ENCODE results near the gene MICU2. TPM values are rescaled to one million over a fixed set of nuclear protein-coding genes. Genes with fewer than 3 reads are reported as not detected.

Gene MICU2
- total and polyA plus RNA-seq, 2 of the 13 experiments (the other 11 are each of a cell fraction or from before 2014, with no cell fraction given), result 31.7 to 42.4 TPM

- TF ChIP-seq, protein P1, sequence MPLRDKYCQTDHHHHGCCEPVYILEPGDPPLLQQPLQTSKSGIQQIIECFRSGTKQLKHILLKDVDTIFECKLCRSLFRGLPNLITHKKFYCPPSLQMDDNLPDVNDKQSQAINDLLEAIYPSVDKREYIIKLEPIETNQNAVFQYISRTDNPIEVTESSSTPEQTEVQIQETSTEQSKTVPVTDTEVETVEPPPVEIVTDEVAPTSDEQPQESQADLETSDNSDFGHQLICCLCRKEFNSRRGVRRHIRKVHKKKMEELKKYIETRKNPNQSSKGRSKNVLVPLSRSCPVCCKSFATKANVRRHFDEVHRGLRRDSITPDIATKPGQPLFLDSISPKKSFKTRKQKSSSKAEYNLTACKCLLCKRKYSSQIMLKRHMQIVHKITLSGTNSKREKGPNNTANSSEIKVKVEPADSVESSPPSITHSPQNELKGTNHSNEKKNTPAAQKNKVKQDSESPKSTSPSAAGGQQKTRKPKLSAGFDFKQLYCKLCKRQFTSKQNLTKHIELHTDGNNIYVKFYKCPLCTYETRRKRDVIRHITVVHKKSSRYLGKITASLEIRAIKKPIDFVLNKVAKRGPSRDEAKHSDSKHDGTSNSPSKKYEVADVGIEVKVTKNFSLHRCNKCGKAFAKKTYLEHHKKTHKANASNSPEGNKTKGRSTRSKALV (CRISPR knock-in tag; IDR thresholded peaks at IDR 0.05), result no peak
- no peak for TF ChIP-seq ZBTB39 (CRISPR knock-in tag; IDR thresholded peaks at IDR 0.05)
- TF ChIP-seq MIER3 (CRISPR knock-in tag; IDR thresholded peaks at IDR 0.05; ENCODE audit: borderline replicate concordance), result no peak
- TF ChIP-seq ESRRA (CRISPR knock-in tag; IDR thresholded peaks at IDR 0.05; ENCODE audit: low read depth), result no peak
- 0 out of 2 replicates have a peak, but pooled peaks have one; percentile 54 for TF ChIP-seq TSC22D2 (CRISPR knock-in tag; IDR thresholded peaks at IDR 0.05; ENCODE audit: borderline replicate concordance)
- no peak for TF ChIP-seq ZKSCAN5 (CRISPR knock-in tag; IDR thresholded peaks at IDR 0.05)
- TF ChIP-seq IKZF4 (CRISPR knock-in tag; IDR thresholded peaks at IDR 0.05; ENCODE audit: borderline replicate concordance, low read depth, not compliant biosample characterization), result no peak
- no peak for TF ChIP-seq ZNF383 (CRISPR knock-in tag; IDR thresholded peaks at IDR 0.05; ENCODE audit: borderline replicate concordance)
- no peak for TF ChIP-seq LRRFIP1 (CRISPR knock-in tag; conservative IDR thresholded peaks at IDR 0.05)
- no peak for TF ChIP-seq JUND (CRISPR knock-in tag; IDR thresholded peaks at IDR 0.05)
- TF ChIP-seq MTERF4 (CRISPR knock-in tag; IDR thresholded peaks at IDR 0.05), result peak; percentile 94
- TF ChIP-seq DNMT1 (CRISPR knock-in tag; IDR thresholded peaks at IDR 0.05), result 0 out of 2 replicates have a peak, but pooled peaks have one; percentile 44
- peak; percentile 93 for TF ChIP-seq ARID4A (CRISPR knock-in tag; IDR thresholded peaks at IDR 0.05; ENCODE audit: borderline replicate concordance)
- no peak for TF ChIP-seq TEF (CRISPR knock-in tag; IDR thresholded peaks at IDR 0.05)
Measured at GRCh38 chr13:21603531-21604448, at the start of gene MICU2 (continued).

All from HepG2 (cell line).